ENCODE results near the gene EPB41. TPM values are rescaled to one million over a fixed set of nuclear protein-coding genes. Genes with fewer than 3 reads are reported as not detected.

The EPB41 gene
- total RNA-seq, 2 donors from 2014 or later, result 65.4 to 74.0 TPM

DNA sequence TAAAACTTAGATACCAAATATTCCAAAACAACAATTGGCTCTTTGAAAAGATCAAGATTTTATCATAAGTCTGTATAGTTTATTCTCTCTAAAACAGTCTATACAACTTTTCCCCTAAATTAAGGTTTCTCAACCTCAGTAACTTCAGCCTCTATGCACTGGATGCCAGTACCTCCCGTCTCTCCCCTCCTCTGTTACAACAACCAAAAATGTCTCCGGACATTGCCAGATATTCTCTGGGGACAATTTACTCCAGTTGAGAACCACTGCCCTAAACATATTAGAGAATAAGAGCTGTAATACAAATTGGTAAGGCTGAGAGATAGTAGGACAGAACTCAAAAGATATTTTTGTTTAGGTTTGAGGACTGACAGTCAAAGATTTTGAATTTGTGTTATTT lies 137.7 kb downstream of the EPB41 start:
- Histone ChIP-seq H3K36me3 (no peaks in the 10 kb centered on the region), H3K27me3 (no peaks in the 10 kb centered on the region), H3K4me3 (no peak overlapping the region), H3K9me3 (no peaks in the 10 kb centered on the region), H3K9ac (ENCODE audit: low read depth in 2 of 2, low read length in 2 of 2) (no peak overlapping the region), H3K27ac (no peak overlapping the region), H3K4me1 (no peaks in the 10 kb centered on the region)
- intact Hi-C loops (cut with DNase I), result no loop called here
- TF ChIP-seq, protein P1, sequence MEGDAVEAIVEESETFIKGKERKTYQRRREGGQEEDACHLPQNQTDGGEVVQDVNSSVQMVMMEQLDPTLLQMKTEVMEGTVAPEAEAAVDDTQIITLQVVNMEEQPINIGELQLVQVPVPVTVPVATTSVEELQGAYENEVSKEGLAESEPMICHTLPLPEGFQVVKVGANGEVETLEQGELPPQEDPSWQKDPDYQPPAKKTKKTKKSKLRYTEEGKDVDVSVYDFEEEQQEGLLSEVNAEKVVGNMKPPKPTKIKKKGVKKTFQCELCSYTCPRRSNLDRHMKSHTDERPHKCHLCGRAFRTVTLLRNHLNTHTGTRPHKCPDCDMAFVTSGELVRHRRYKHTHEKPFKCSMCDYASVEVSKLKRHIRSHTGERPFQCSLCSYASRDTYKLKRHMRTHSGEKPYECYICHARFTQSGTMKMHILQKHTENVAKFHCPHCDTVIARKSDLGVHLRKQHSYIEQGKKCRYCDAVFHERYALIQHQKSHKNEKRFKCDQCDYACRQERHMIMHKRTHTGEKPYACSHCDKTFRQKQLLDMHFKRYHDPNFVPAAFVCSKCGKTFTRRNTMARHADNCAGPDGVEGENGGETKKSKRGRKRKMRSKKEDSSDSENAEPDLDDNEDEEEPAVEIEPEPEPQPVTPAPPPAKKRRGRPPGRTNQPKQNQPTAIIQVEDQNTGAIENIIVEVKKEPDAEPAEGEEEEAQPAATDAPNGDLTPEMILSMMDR (IDR thresholded peaks at IDR 0.05), result no peak
- no peak for DNase-seq

DNA sequence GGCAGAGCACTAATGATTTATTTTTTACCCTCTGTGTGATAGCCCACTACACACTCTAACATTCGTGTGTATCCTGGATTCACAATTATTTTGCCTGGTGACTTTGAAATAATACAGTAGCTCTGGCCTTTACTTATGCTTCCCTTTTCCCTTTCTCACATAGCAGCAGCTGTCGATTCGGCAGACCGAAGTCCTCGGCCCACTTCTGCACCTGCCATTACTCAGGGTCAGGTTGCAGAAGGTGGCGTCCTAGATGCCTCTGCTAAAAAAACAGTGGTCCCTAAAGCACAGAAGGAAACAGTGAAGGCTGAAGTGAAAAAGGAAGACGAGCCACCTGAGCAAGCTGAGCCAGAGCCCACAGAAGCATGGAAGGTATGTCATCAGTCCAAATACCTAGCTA lies 138.6 kb downstream of the EPB41 start:
- DNase-seq, result no peak
- TF ChIP-seq, protein P1 (IDR thresholded peaks at IDR 0.05), result no peak
- no peak overlapping the region for H3K4me3 ChIP-seq
- H3K4me1 ChIP-seq, result no peaks in the 10 kb centered on the region
- no peak overlapping the region for H3K27ac ChIP-seq
- no peaks in the 10 kb centered on the region for H3K36me3 ChIP-seq
- H3K9me3 ChIP-seq, result no peaks in the 10 kb centered on the region
- intact Hi-C loops (cut with DNase I), result no loop called here
- no peaks in the 10 kb centered on the region for H3K27me3 ChIP-seq
- H3K9ac ChIP-seq (ENCODE audit: low read depth in 2 of 2, low read length in 2 of 2), result no peak overlapping the region

DNA sequence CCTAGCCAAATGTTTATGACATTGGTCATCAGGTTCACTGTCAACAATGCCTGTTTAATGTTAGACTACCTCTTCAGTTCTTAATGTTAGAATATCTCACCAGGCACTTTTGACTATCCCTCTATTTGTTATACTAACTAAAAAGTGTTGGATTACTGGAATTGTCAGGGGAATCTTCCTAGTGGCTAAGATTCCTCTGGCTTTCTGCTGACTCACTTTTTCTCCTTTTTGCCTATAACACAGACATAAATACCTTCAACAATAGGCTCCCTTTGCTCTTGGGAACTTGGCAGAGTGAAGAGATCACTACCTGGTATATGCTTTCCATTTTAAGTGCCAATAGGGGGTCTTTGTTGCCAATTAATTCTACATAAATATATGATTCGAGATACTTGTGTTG lies 140.8 kb downstream of the EPB41 start:
- H3K4me1 ChIP-seq, result no peaks in the 10 kb centered on the region
- H3K9ac ChIP-seq (ENCODE audit: low read depth in 2 of 2, low read length in 2 of 2), result no peak overlapping the region
- no peak overlapping the region for H3K27ac ChIP-seq
- TF ChIP-seq, protein P1 (IDR thresholded peaks at IDR 0.05), result no peak
- no peaks in the 10 kb centered on the region for H3K9me3 ChIP-seq
- no peak overlapping the region for H3K4me3 ChIP-seq
- no peaks in the 10 kb centered on the region for H3K27me3 ChIP-seq
- no peaks in the 10 kb centered on the region for H3K36me3 ChIP-seq
- intact Hi-C loops (cut with DNase I), result no loop called here
- no peak for DNase-seq

DNA sequence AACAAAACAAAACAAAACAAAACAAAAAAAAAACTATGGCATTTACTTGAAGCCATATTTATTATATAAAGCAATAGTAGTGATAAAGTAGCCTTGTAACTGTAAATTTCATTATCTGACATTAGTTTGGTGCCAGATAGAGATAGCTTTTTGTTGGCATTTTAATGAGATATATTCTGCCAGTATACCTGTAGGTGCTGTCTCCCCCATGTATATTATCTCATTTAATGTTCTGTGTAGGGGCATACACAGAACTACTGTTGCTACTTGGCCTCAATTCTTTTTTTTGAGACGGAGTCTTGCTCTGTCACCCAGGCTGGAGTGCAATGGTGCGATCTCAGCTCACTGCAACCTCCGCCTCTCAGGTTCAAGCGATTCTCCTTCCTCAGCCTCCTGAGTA lies 141.9 kb downstream of the EPB41 start:
- no peak for DNase-seq
- Histone ChIP-seq H3K27ac (no peak overlapping the region), H3K4me3 (no peak overlapping the region), H3K27me3 (no peaks in the 10 kb centered on the region), H3K36me3 (no peaks in the 10 kb centered on the region), H3K9me3 (no peaks in the 10 kb centered on the region), H3K4me1 (no peaks in the 10 kb centered on the region), H3K9ac (ENCODE audit: low read depth in 2 of 2, low read length in 2 of 2) (no peak overlapping the region)
- intact Hi-C loops (cut with DNase I), result no loop called here
- TF ChIP-seq, protein P1 (IDR thresholded peaks at IDR 0.05), result no peak

DNA sequence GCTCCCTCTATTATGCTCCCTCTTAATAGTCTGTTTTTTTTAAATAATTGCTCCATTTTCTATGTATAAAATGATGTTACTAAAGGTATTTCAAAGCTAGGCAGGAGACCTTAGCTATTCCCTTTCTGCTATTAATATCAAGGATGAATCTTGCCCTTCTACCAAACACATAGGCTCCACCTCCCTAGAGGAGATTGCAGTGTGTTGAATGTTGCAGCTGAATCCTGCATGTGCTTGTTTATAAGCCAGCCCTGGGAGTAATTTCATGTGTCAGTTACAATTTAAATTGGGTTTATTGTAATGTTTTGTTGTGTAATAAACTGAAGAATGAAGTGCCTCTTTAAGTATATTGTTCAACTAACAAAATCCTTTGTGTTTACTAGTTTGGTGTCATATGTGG lies 143.3 kb downstream of the EPB41 start:
- Histone ChIP-seq H3K4me3 (no peak overlapping the region), H3K27ac (no peak overlapping the region), H3K27me3 (no peaks in the 10 kb centered on the region), H3K4me1 (no peaks in the 10 kb centered on the region), H3K36me3 (no peaks in the 10 kb centered on the region), H3K9me3 (no peaks in the 10 kb centered on the region), H3K9ac (ENCODE audit: low read depth in 2 of 2, low read length in 2 of 2) (no peak overlapping the region)
- DNase-seq, result no peak
- TF ChIP-seq, protein P1 (IDR thresholded peaks at IDR 0.05), result no peak
- intact Hi-C loops (cut with DNase I), result no loop called here

Measured in colonic mucosa (tissue), 4 donors.